ENCODE results near the gene ASPG.

DNA sequence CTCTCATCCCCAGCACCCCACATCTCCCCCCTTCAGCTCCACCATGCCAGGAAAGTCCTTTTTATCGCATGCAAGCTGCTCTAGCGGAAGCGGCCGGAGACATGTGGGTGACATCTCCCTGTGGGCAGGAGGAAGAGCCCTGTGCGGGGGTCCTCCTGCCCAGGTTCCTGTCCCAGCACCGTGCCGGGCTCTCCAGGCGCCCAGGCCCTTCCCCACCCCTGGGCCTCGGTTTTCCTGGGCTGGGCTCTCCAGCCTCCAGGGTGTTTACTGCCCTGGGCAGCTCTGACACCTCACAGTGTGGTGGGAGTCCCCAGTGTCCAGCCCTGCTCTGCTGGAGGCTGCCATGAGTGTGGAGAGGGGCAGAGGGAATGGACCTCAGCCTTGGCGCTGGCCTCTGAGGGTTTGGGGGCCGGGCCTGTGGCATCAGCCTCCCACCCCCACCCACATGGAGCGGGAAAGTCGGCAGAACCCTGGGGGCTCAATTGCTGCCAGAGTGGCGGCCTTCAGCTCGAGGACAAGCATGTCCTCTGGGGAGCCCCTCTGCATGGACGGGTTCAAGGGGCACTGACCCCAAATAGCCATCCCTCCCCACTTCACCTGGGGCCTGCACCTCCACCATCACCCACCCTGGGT lies 16.9 kb downstream of the ASPG start:
- TF ChIP-seq, protein P1, sequence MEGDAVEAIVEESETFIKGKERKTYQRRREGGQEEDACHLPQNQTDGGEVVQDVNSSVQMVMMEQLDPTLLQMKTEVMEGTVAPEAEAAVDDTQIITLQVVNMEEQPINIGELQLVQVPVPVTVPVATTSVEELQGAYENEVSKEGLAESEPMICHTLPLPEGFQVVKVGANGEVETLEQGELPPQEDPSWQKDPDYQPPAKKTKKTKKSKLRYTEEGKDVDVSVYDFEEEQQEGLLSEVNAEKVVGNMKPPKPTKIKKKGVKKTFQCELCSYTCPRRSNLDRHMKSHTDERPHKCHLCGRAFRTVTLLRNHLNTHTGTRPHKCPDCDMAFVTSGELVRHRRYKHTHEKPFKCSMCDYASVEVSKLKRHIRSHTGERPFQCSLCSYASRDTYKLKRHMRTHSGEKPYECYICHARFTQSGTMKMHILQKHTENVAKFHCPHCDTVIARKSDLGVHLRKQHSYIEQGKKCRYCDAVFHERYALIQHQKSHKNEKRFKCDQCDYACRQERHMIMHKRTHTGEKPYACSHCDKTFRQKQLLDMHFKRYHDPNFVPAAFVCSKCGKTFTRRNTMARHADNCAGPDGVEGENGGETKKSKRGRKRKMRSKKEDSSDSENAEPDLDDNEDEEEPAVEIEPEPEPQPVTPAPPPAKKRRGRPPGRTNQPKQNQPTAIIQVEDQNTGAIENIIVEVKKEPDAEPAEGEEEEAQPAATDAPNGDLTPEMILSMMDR (conservative IDR thresholded peaks at IDR 0.05) = no peak
- no peak for TF ChIP-seq ZFX (IDR thresholded peaks at IDR 0.05)

Data from C4-2B (cell line).